ENCODE results near the gene TNS1.

The TNS1 gene

GRCh38 chr2:217870528-217871011 lies 132.2 kb downstream of the TNS1 start:
- DNase-seq (ENCODE audit: low read depth) = no peak

GRCh38 chr2:217868911-217869334 lies 133.9 kb downstream of the TNS1 start:
- no peak for DNase-seq (ENCODE audit: low read depth)

GRCh38 chr2:217868265-217868892 lies 134.4 kb downstream of the TNS1 start:
- DNase-seq (ENCODE audit: low read depth) = no peak

GRCh38 chr2:217866457-217866856 lies 136.3 kb downstream of the TNS1 start:
- DNase-seq (ENCODE audit: low read depth) = no peak

GRCh38 chr2:217864963-217865772 lies 137.6 kb downstream of the TNS1 start:
- no peak for DNase-seq (ENCODE audit: low read depth)

GRCh38 chr2:217863883-217864282 lies 138.9 kb downstream of the TNS1 start:
- DNase-seq (ENCODE audit: low read depth) = no peak

- no peak for DNase-seq (ENCODE audit: low read depth)
These were observed 141.4 kb downstream of the TNS1 start for GRCh38 chr2:217861334-217861877.

- no peak for DNase-seq (ENCODE audit: low read depth)
These were observed 142.9 kb downstream of the TNS1 start for GRCh38 chr2:217859926-217860325.

- no peak for DNase-seq (ENCODE audit: low read depth)
These were observed 144.0 kb downstream of the TNS1 start for GRCh38 chr2:217858519-217859491.

- DNase-seq (ENCODE audit: low read depth) = no peak
These were observed 144.9 kb downstream of the TNS1 start for GRCh38 chr2:217857624-217858506.

- DNase-seq (ENCODE audit: low read depth) = no peak
These were observed 145.9 kb downstream of the TNS1 start for GRCh38 chr2:217856871-217857270.

GRCh38 chr2:217856159-217856558 lies 146.6 kb downstream of the TNS1 start:
- DNase-seq (ENCODE audit: low read depth) = no peak

GRCh38 chr2:217854684-217855420 lies 147.9 kb downstream of the TNS1 start:
- no peak for DNase-seq (ENCODE audit: low read depth)

GRCh38 chr2:217853961-217854360 lies 148.8 kb downstream of the TNS1 start:
- DNase-seq (ENCODE audit: low read depth) = no peak

GRCh38 chr2:217853301-217853881 lies 149.4 kb downstream of the TNS1 start:
- DNase-seq (ENCODE audit: low read depth) = no peak

GRCh38 chr2:217852555-217853211 lies 150.1 kb downstream of the TNS1 start:
- DNase-seq (ENCODE audit: low read depth) = no peak

GRCh38 chr2:217851191-217852020 lies 151.4 kb downstream of the TNS1 start:
- DNase-seq (ENCODE audit: low read depth) = no peak

Data from T follicular helper cell (primary cell).